Measurements from ENCODE around the gene TAB2. TPM values are rescaled to one million over a fixed set of nuclear protein-coding genes. Genes with fewer than 3 reads are reported as not detected.
A peak's percentile ranks its signal among the peaks of the same experiment; 100 is the strongest.

The TAB2 gene
- total RNA-seq, 1 experiment from 2014 or later: 56.2 TPM

GRCh38 chr6:149452037-149452939 is 134.8 kb downstream of the TAB2 start:
- Histone ChIP-seq H3K4me1 (ENCODE audit: insufficient read depth, low read length) (no peaks in the 10 kb centered on the region), H2AK5ac (ENCODE audit: insufficient read length, low read length) (no peak overlapping the region), H3K9ac (ENCODE audit: extremely low read depth, insufficient read length, low read length) (no peak overlapping the region), H4K91ac (ENCODE audit: insufficient read length, low read depth, low read length) (no peak overlapping the region), H3K14ac (ENCODE audit: insufficient read depth, low read length) (no peak overlapping the region), H3K27ac (ENCODE audit: insufficient read length, low read depth, low read length) (no peak overlapping the region), H2BK120ac (ENCODE audit: low read depth, low read length, poor library complexity, severe bottlenecking) (no peak overlapping the region), H3K27me3 (ENCODE audit: insufficient read depth, low read length) (peaks cover 18% of the 10 kb centered on the region; the same call in 1 of the 2 replicates), H4K20me1 (ENCODE audit: control insufficient read depth, insufficient read depth, insufficient read length) (no peaks in the 10 kb centered on the region), H3K79me1 (ENCODE audit: insufficient read depth, low read depth, low read length, poor library complexity, severe bottlenecking) (no peaks in the 10 kb centered on the region), H3K23ac (ENCODE audit: insufficient read length, low read depth, low read length) (no peak overlapping the region), H3K18ac (ENCODE audit: insufficient read length, low read depth, low read length) (no peak overlapping the region), H2BK12ac (ENCODE audit: insufficient read length, low read depth, low read length) (no peak overlapping the region), H4K8ac (replicated peaks; ENCODE audit: insufficient read length, low read depth, low read length) (no peak overlapping the region), H2BK15ac (ENCODE audit: low read depth, low read length) (no peak overlapping the region), H4K5ac (ENCODE audit: insufficient read length, low read depth, low read length) (no peak overlapping the region), H2BK20ac (ENCODE audit: low read depth, low read length, poor library complexity, severe bottlenecking) (no peak overlapping the region), H3K4me2 (ENCODE audit: insufficient read depth, insufficient read length, low read length) (peak overlapping the region; percentile 26), H3K56ac (ENCODE audit: insufficient read length, low read depth, low read length) (no peak overlapping the region), H2AFZ (ENCODE audit: low read length) (no peak overlapping the region), H3T11ph (ENCODE audit: low read length) (no peak overlapping the region), H3K79me2 (ENCODE audit: insufficient read depth, low read length) (no peaks in the 10 kb centered on the region), H3K4ac (ENCODE audit: low read depth, low read length) (no peak overlapping the region), H2BK5ac (ENCODE audit: insufficient read length, low read length) (no peak overlapping the region), H3K9me3 (ENCODE audit: control insufficient read depth, low read depth, low read length) (no peaks in the 10 kb centered on the region), H3K23me2 (ENCODE audit: insufficient read length, low read depth, low read length, poor library complexity, severe bottlenecking) (peaks cover 6% of the 10 kb centered on the region)
- no CpG with 5 or more reads among the region's 13 CpGs for WGBS (ENCODE audit: extremely low coverage, insufficient read length, low lambda C conversion rate)
- TF ChIP-seq CTCF (conservative IDR thresholded peaks at IDR 0.05): no peak
- Mint-ChIP-seq H3K27ac (no peak overlapping the region; a peak in 1 of 7 replicates), H3K4me1 (0 out of 4 replicates have a peak, but pooled peaks cover 0 to 2% of the 10 kb centered on the region in 2 experiments), H3K9me3 (no peaks in the 10 kb centered on the region), H3K27me3 (ENCODE audit: low read depth) (peaks cover 58% of the 10 kb centered on the region), H3K4me3 (peak overlapping the region; percentile 54 to 71; a peak in 4 of 5 replicates), H3K36me3 (ENCODE audit: insufficient read depth in 1 of 3, low read depth in 3 of 3) (no peaks in the 10 kb centered on the region)
- DNase-seq: no peak
